Measurements from ENCODE around the gene STK39. TPM values are rescaled to one million over a fixed set of nuclear protein-coding genes. Genes with fewer than 3 reads are reported as not detected.
A peak's percentile ranks its signal among the peaks of the same experiment; 100 is the strongest.

The STK39 gene
- total RNA-seq, 1 experiment from 2014 or later, result 35.3 TPM

- no peak for DNase-seq (ENCODE audit: low read depth)
Observed at GRCh38 chr2:167937403-167937802, 310.0 kb downstream of the STK39 start.

- DNase-seq (ENCODE audit: low read depth), result no peak
Observed at GRCh38 chr2:167935803-167936110, 311.6 kb downstream of the STK39 start.

- DNase-seq (ENCODE audit: low read depth), result no peak
Observed at GRCh38 chr2:167933097-167933814, 314.1 kb downstream of the STK39 start.

- DNase-seq (ENCODE audit: low read depth), result no peak
Observed at GRCh38 chr2:167932123-167932693, 315.2 kb downstream of the STK39 start.

GRCh38 chr2:167929484-167929883 is 317.9 kb downstream of the STK39 start:
- peak; percentile 13 for DNase-seq (ENCODE audit: low read depth)

GRCh38 chr2:167928434-167928833 is 319.0 kb downstream of the STK39 start:
- no peak for DNase-seq (ENCODE audit: low read depth)

GRCh38 chr2:167925758-167926157 is 321.6 kb downstream of the STK39 start:
- no peak for DNase-seq (ENCODE audit: low read depth)

- peak; percentile 5 for DNase-seq (ENCODE audit: low read depth)
Observed at GRCh38 chr2:167924556-167924955, 322.8 kb downstream of the STK39 start.

GRCh38 chr2:167916756-167917155 is 330.6 kb downstream of the STK39 start:
- DNase-seq (ENCODE audit: low read depth), result no peak

- DNase-seq (ENCODE audit: low read depth), result no peak
Observed at GRCh38 chr2:167914969-167915368, 332.4 kb downstream of the STK39 start.

- no peak for DNase-seq (ENCODE audit: low read depth)
Observed at GRCh38 chr2:167908786-167909185, 338.6 kb downstream of the STK39 start.

- DNase-seq (ENCODE audit: low read depth), result no peak
Observed at GRCh38 chr2:167905668-167906067, 341.7 kb downstream of the STK39 start.

Other genes starting within 250 kb of the STK39 start
- 43.9 and 47.2 TPM in 2 replicates for gene CERS6, start 208.7 kb upstream of the STK39 start, total RNA-seq (2014; rRNA removed)

Measured in LHCN-M2 (cell line).